Upper lobe of right lung (tissue), 1 donor: ENCODE data around the gene TLCD3B. TPM values are rescaled to one million over a fixed set of nuclear protein-coding genes. Genes with fewer than 3 reads are reported as not detected.

ENCODE experiments used
- ATAC-seq: fragments of 200-7000 bp; cut with Tn5 transposase; one replicate; pipeline ENCODE4 v1.9.1; 2020; ENCODE audit warnings: mild to moderate bottlenecking, moderate library complexity
- DNase-seq: peaks from one replicate; pipeline ENCODE4 v3.0.0-alpha.2; 2020
- H3K27ac ChIP-seq: fragments of 200-600 bp; one replicate; pipeline ENCODE4 v1.8.0; 2022
- H3K27me3 ChIP-seq: fragments of 200-600 bp; one replicate; pipeline ENCODE4 v1.8.0; 2022; ENCODE audit warnings: mild to moderate bottlenecking
- H3K36me3 ChIP-seq: fragments of 200-600 bp; one replicate; pipeline ENCODE4 v1.8.0; 2022
- H3K4me1 ChIP-seq: fragments of 200-600 bp; one replicate; pipeline ENCODE4 v1.8.0; 2022
- H3K4me3 ChIP-seq: fragments of 200-600 bp; one replicate; pipeline ENCODE4 v1.8.0; 2022; ENCODE audit warnings: mild to moderate bottlenecking
- H3K9me3 ChIP-seq: fragments of 200-600 bp; one replicate; pipeline ENCODE4 v1.8.0; 2022
- intact Hi-C: fragments of 100-400 bp; cut with DNase I; formaldehyde crosslinking; loops from one replicate; pipeline ENCODE4 v1.11.0; 2022
- total RNA-seq: library from RNA; stranded (reverse); fragmentation: NEBNext Ultra II Directional; extraction: Animal tissue kit (Norgen Biotek cat#: 25700); gene quantifications from one replicate; pipeline ENCODE4 v1.2.1, GENCODE V29; 2021
- TF ChIP-seq, protein P1 (sequence below): fragments of 200-600 bp; IDR thresholded peaks from one replicate; pipeline ENCODE4 v1.8.0; 2022; ENCODE audit warnings: antibody characterized with exemption
- donor health status: DM: no; HTN: yes; CAD: no; lungs with severe emphysema.

The TLCD3B gene
- total RNA-seq, 1 donor from 2014 or later = not detected

DNA sequence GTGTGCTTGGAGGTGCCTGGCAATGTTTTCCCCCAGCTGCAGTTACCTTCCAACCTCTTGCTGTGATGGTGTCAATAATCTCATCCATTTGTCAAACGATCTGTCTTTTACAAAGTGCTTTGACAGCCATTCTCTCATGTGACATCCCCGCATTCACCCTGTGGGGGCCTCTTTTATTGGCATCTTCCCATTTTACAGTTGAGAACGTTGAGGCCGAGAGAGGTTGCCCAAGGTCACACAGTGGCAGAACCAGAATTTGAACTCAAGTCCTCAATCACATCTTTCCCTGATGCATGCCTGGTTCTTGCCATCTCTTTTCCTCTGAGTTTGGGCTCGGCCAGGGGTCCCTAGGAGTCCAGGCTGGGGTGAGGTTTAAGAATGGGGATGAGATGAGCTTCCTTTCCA is 55.9 kb downstream of the TLCD3B start:
- DNase-seq (no peak), ATAC-seq (no peak)
- TF ChIP-seq, protein P1, sequence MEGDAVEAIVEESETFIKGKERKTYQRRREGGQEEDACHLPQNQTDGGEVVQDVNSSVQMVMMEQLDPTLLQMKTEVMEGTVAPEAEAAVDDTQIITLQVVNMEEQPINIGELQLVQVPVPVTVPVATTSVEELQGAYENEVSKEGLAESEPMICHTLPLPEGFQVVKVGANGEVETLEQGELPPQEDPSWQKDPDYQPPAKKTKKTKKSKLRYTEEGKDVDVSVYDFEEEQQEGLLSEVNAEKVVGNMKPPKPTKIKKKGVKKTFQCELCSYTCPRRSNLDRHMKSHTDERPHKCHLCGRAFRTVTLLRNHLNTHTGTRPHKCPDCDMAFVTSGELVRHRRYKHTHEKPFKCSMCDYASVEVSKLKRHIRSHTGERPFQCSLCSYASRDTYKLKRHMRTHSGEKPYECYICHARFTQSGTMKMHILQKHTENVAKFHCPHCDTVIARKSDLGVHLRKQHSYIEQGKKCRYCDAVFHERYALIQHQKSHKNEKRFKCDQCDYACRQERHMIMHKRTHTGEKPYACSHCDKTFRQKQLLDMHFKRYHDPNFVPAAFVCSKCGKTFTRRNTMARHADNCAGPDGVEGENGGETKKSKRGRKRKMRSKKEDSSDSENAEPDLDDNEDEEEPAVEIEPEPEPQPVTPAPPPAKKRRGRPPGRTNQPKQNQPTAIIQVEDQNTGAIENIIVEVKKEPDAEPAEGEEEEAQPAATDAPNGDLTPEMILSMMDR = no peak
- Histone ChIP-seq H3K4me3 (peak overlapping the region; percentile 99), H3K9me3 (no peaks in the 10 kb centered on the region), H3K36me3 (peaks cover 40% of the 10 kb centered on the region), H3K4me1 (peaks cover 33% of the 10 kb centered on the region), H3K27me3 (no peaks in the 10 kb centered on the region), H3K27ac (peak overlapping the region; percentile 93)
- intact Hi-C loops = no loop called here

Other genes starting within 250 kb of the TLCD3B start
- gene KIF22, start 240.5 kb downstream of the TLCD3B start, total RNA-seq = 19.8 TPM
- gene MAZ, start 224.7 kb downstream of the TLCD3B start, total RNA-seq = 148 TPM
- 2.7 TPM for gene PRRT2, start 219.1 kb downstream of the TLCD3B start, total RNA-seq
- 15.2 TPM for gene PAGR1, start 215.1 kb downstream of the TLCD3B start, total RNA-seq
- gene MVP, start 210.8 kb downstream of the TLCD3B start, total RNA-seq = 247 TPM
- 83.2 TPM for gene CDIPT, start 168.0 kb downstream of the TLCD3B start, total RNA-seq
- gene SEZ6L2, start 131.7 kb downstream of the TLCD3B start, total RNA-seq = 11.9 TPM
- 4.4 TPM for gene ASPHD1, start 130.8 kb downstream of the TLCD3B start, total RNA-seq
- gene KCTD13, start 105.0 kb downstream of the TLCD3B start, total RNA-seq = 23.5 TPM
- gene TMEM219, start 69.2 kb downstream of the TLCD3B start, total RNA-seq = 133 TPM
- gene TAOK2, start 57.4 kb downstream of the TLCD3B start, total RNA-seq = 75.4 TPM
- 20.3 TPM for gene HIRIP3, start 35.7 kb downstream of the TLCD3B start, total RNA-seq
- gene INO80E, start 35.0 kb downstream of the TLCD3B start, total RNA-seq = 65.3 TPM
- gene DOC2A, start 20.2 kb downstream of the TLCD3B start, total RNA-seq = 2.6 TPM
- gene C16orf92, start 8.1 kb downstream of the TLCD3B start, total RNA-seq = not detected
- 689 TPM for gene ALDOA, start 34.5 kb upstream of the TLCD3B start, total RNA-seq
- gene PPP4C, start 44.7 kb upstream of the TLCD3B start, total RNA-seq = 74.2 TPM
- gene TBX6, start 60.7 kb upstream of the TLCD3B start, total RNA-seq = 1.4 TPM
- 93.6 TPM for gene YPEL3, start 64.9 kb upstream of the TLCD3B start, total RNA-seq
- gene GDPD3, start 82.3 kb upstream of the TLCD3B start, total RNA-seq = 11.5 TPM
- gene MAPK3, start 91.9 kb upstream of the TLCD3B start, total RNA-seq = 93.7 TPM
- 70.0 TPM for gene CORO1A, start 152.3 kb upstream of the TLCD3B start, total RNA-seq
- 59.3 TPM for gene BOLA2B, start 162.4 kb upstream of the TLCD3B start, total RNA-seq
- 49.4 TPM for gene SLX1A, start 162.6 kb upstream of the TLCD3B start, total RNA-seq
- gene SULT1A3, start 168.0 kb upstream of the TLCD3B start, total RNA-seq = 10.6 TPM
- gene NPIPB13, start 217.2 kb upstream of the TLCD3B start, total RNA-seq = 19.9 TPM